ENCODE data around the gene PPM1M. TPM values are rescaled to one million over a fixed set of nuclear protein-coding genes. Genes with fewer than 3 reads are reported as not detected.

PPM1M gene
- total and polyA plus RNA-seq, 2 donors from 2014 or later = 23.2 to 32.5 TPM

- intact Hi-C loops (cut with DNase I) = loop anchor here (10.0 kb wide), 1 partner anchor 121 kb away; no protein-coding TSS in a partner anchor
Measured at GRCh38 chr3:52223449-52224408, 21.8 kb upstream of the PPM1M start.

GRCh38 chr3:52225452-52226228 lies 19.9 kb upstream of the PPM1M start, which contains the start of gene TLR9:
Gene TLR9 (minus strand): TSS chr3:52225645. CDS start chr3:52225529, 116 bp downstream.
- H3K36me3 ChIP-seq (ENCODE audit: control insufficient read depth in 2 of 3, insufficient read depth in 3 of 3, low read length in 3 of 3) = peaks cover 0 to 15% (median 9%) of the 10 kb centered on the region in 3 donors
- TF ChIP-seq CTCF (IDR thresholded peaks at IDR 0.05; ENCODE audit: borderline replicate concordance, extremely low read depth, insufficient read depth) = no peak
- intact Hi-C loops (cut with DNase I) = loop anchor here (10.0 kb wide), 1 partner anchor 119 kb away; no protein-coding TSS in a partner anchor
- no peaks in the 10 kb centered on the region for H3K27me3 ChIP-seq (ENCODE audit: control insufficient read depth, insufficient read depth, low read length)
- no peak within 1 kb of the TSS for H3K4me3 ChIP-seq (ENCODE audit: low read length in 3 of 3)
- no peak within 1 kb of the TSS for H3K27ac ChIP-seq (ENCODE audit: low read depth in 2 of 2, low read length in 2 of 2)
- FAIRE-seq = no peak
- no peak for DNase-seq
- H3K4me1 ChIP-seq (ENCODE audit: control insufficient read depth in 2 of 3, insufficient read depth in 2 of 3, low read depth in 1 of 3, low read length in 3 of 3) = peaks cover 0 to 3% (median 2%) of the 10 kb centered on the region in 3 donors
- no peaks in the 10 kb centered on the region for H3K9me3 ChIP-seq (ENCODE audit: control insufficient read depth in 2 of 3, insufficient read depth in 1 of 3, low read length in 3 of 3)
- no peak within 1 kb of the TSS for H3K9ac ChIP-seq (ENCODE audit: low read length in 3 of 3)

More at GRCh38 chr3:52223449-52224408, 21.8 kb upstream of the PPM1M start:
- FAIRE-seq (no peak), DNase-seq (no peak)
- Histone ChIP-seq H3K36me3 (ENCODE audit: control insufficient read depth in 2 of 3, insufficient read depth in 3 of 3, low read length in 3 of 3) (peaks cover 0 to under 1% (median 0%) of the 10 kb centered on the region in 3 donors), H3K4me3 (ENCODE audit: low read length in 3 of 3) (no peak overlapping the region), H3K4me1 (ENCODE audit: control insufficient read depth in 2 of 3, insufficient read depth in 2 of 3, low read depth in 1 of 3, low read length in 3 of 3) (peaks cover 0 to 14% (median 4%) of the 10 kb centered on the region in 3 donors), H3K27ac (ENCODE audit: low read depth in 2 of 2, low read length in 2 of 2) (no peak overlapping the region), H3K9ac (ENCODE audit: low read length in 3 of 3) (no peak overlapping the region), H3K9me3 (ENCODE audit: control insufficient read depth in 2 of 3, insufficient read depth in 1 of 3, low read length in 3 of 3) (no peaks in the 10 kb centered on the region), H3K27me3 (ENCODE audit: control insufficient read depth, insufficient read depth, low read length) (no peaks in the 10 kb centered on the region)
- TF ChIP-seq CTCF (IDR thresholded peaks at IDR 0.05; ENCODE audit: borderline replicate concordance, extremely low read depth, insufficient read depth) = no peak

- no peak overlapping the region for H3K27ac ChIP-seq (ENCODE audit: low read depth in 2 of 2, low read length in 2 of 2)
Measured at GRCh38 chr3:52226229-52226817, 19.2 kb upstream of the PPM1M start.

More at GRCh38 chr3:52226229-52226817, 19.2 kb upstream of the PPM1M start:
- DNase-seq (peak in 1 of 5 donors; percentile 40), FAIRE-seq (no peak)
- Histone ChIP-seq H3K4me3 (ENCODE audit: low read length in 3 of 3) (no peak overlapping the region), H3K4me1 (ENCODE audit: control insufficient read depth in 2 of 3, insufficient read depth in 2 of 3, low read depth in 1 of 3, low read length in 3 of 3) (no peaks in the 10 kb centered on the region), H3K27me3 (ENCODE audit: control insufficient read depth, insufficient read depth, low read length) (no peaks in the 10 kb centered on the region), H3K9me3 (ENCODE audit: control insufficient read depth in 2 of 3, insufficient read depth in 1 of 3, low read length in 3 of 3) (no peaks in the 10 kb centered on the region), H3K9ac (ENCODE audit: low read length in 3 of 3) (no peak overlapping the region), H3K36me3 (ENCODE audit: control insufficient read depth in 2 of 3, insufficient read depth in 3 of 3, low read length in 3 of 3) (peaks cover 0 to 19% (median 14%) of the 10 kb centered on the region in 3 donors)
- TF ChIP-seq CTCF (IDR thresholded peaks at IDR 0.05; ENCODE audit: borderline replicate concordance, extremely low read depth, insufficient read depth) = no peak
- intact Hi-C loops (cut with DNase I) = loop anchor here (10.0 kb wide), 1 partner anchor 118 kb away; no protein-coding TSS in a partner anchor
